SKM-1 treated with dmso at 0.1 percent for 144 hours (cell line): Measurements from ENCODE around the gene NFAM1.
A peak's percentile ranks its signal among the peaks of the same experiment; 100 is the strongest.

Experiments used
- DNase-seq: peaks from one replicate; lab custom pipeline; 2025; ENCODE audit not compliant: unreplicated experiment; lab: John Stamatoyannopoulos, UW

NFAM1 gene

GRCh38 chr22:42439821-42440674, 7.8 kb upstream of the NFAM1 start:
- peak; percentile 82 for DNase-seq

GRCh38 chr22:42439021-42439567, 6.9 kb upstream of the NFAM1 start:
- no peak for DNase-seq

- no peak for DNase-seq
Measured at GRCh38 chr22:42438293-42438650, 6.1 kb upstream of the NFAM1 start.

- peak; percentile 56 for DNase-seq
Measured at GRCh38 chr22:42437488-42438292, 5.5 kb upstream of the NFAM1 start.

- no peak for DNase-seq
Measured at GRCh38 chr22:42436404-42436803, 4.2 kb upstream of the NFAM1 start.

GRCh38 chr22:42434748-42435425, 2.7 kb upstream of the NFAM1 start:
- DNase-seq: no peak

- DNase-seq: no peak
Measured at GRCh38 chr22:42433754-42434682, 1.8 kb upstream of the NFAM1 start.

GRCh38 chr22:42432818-42433217, 615 bp upstream of the NFAM1 start:
- no peak for DNase-seq

- peak; percentile 6 for DNase-seq
Measured at GRCh38 chr22:42431401-42432019, 693 bp downstream of the NFAM1 start.

GRCh38 chr22:42430528-42431125, 1.6 kb downstream of the NFAM1 start:
- peak; percentile 74 for DNase-seq

- DNase-seq: no peak
Measured at GRCh38 chr22:42428760-42429159, 3.4 kb downstream of the NFAM1 start.

- DNase-seq: no peak
Measured at GRCh38 chr22:42428025-42428424, 4.2 kb downstream of the NFAM1 start.

GRCh38 chr22:42427167-42427566, 5.0 kb downstream of the NFAM1 start:
- no peak for DNase-seq

- no peak for DNase-seq
Measured at GRCh38 chr22:42425989-42426355, 6.2 kb downstream of the NFAM1 start.

GRCh38 chr22:42425337-42425988, 6.7 kb downstream of the NFAM1 start:
- no peak for DNase-seq

GRCh38 chr22:42419243-42419881, 12.8 kb downstream of the NFAM1 start:
- DNase-seq: no peak

- no peak for DNase-seq
Measured at GRCh38 chr22:42418811-42419242, 13.4 kb downstream of the NFAM1 start.

GRCh38 chr22:42417645-42418305, 14.4 kb downstream of the NFAM1 start:
- no peak for DNase-seq
